ENCODE measurements around the gene GID8. TPM values are rescaled to one million over a fixed set of nuclear protein-coding genes. Genes with fewer than 3 reads are reported as not detected.

GID8 gene
- total RNA-seq, 1 donor from 2014 or later, result 55.8 TPM

GRCh38 chr20:62993856-62994494 lies 56.0 kb downstream of the GID8 start:
- TF ChIP-seq, protein P1, sequence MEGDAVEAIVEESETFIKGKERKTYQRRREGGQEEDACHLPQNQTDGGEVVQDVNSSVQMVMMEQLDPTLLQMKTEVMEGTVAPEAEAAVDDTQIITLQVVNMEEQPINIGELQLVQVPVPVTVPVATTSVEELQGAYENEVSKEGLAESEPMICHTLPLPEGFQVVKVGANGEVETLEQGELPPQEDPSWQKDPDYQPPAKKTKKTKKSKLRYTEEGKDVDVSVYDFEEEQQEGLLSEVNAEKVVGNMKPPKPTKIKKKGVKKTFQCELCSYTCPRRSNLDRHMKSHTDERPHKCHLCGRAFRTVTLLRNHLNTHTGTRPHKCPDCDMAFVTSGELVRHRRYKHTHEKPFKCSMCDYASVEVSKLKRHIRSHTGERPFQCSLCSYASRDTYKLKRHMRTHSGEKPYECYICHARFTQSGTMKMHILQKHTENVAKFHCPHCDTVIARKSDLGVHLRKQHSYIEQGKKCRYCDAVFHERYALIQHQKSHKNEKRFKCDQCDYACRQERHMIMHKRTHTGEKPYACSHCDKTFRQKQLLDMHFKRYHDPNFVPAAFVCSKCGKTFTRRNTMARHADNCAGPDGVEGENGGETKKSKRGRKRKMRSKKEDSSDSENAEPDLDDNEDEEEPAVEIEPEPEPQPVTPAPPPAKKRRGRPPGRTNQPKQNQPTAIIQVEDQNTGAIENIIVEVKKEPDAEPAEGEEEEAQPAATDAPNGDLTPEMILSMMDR (conservative IDR thresholded peaks at IDR 0.05), result no peak
- Mint-ChIP-seq H3K27ac (no peak overlapping the region), H3K36me3 (no peaks in the 10 kb centered on the region), H3K4me3 (no peak overlapping the region), H3K9me3 (no peaks in the 10 kb centered on the region), H3K27me3 (peaks cover 70% of the 10 kb centered on the region), H3K4me1 (ENCODE audit: unreplicated experiment) (no peaks in the 10 kb centered on the region)
- DNase-seq (ENCODE audit: extremely low spot score, unreplicated experiment), result no peak

- TF ChIP-seq, protein P1 (conservative IDR thresholded peaks at IDR 0.05), result no peak
- Mint-ChIP-seq H3K4me3 (no peak overlapping the region), H3K9me3 (no peaks in the 10 kb centered on the region), H3K4me1 (ENCODE audit: unreplicated experiment) (no peaks in the 10 kb centered on the region), H3K36me3 (no peaks in the 10 kb centered on the region), H3K27ac (no peak overlapping the region), H3K27me3 (peaks cover 73% of the 10 kb centered on the region)
- no peak for DNase-seq (ENCODE audit: extremely low spot score, unreplicated experiment)
Measured at GRCh38 chr20:62994869-62995281, 56.9 kb downstream of the GID8 start.

DNA sequence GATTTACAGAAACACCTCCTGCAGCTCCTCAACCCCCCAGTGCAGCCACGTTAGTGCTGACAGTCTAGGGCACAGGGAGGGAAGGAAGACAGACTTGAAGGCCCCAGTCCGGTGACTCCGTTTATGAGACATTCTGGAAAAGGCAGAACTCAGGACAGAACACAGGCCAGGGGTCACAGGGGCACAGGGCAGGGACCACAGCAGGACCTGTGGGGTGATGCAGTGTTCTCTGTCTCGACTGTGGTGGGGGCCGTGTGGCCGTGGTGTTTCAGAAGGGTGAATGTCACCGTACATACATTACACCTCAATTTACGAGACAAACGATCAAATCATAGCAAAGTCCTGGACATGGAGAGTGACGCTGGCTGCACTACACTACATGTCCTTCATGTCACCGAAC lies 57.5 kb downstream of the GID8 start:
- Mint-ChIP-seq H3K4me1 (ENCODE audit: unreplicated experiment) (no peaks in the 10 kb centered on the region), H3K27me3 (peaks cover 79% of the 10 kb centered on the region), H3K4me3 (no peak overlapping the region), H3K36me3 (no peaks in the 10 kb centered on the region), H3K9me3 (no peaks in the 10 kb centered on the region), H3K27ac (no peak overlapping the region)
- TF ChIP-seq, protein P1 (conservative IDR thresholded peaks at IDR 0.05), result no peak
- DNase-seq (ENCODE audit: extremely low spot score, unreplicated experiment), result no peak

DNA sequence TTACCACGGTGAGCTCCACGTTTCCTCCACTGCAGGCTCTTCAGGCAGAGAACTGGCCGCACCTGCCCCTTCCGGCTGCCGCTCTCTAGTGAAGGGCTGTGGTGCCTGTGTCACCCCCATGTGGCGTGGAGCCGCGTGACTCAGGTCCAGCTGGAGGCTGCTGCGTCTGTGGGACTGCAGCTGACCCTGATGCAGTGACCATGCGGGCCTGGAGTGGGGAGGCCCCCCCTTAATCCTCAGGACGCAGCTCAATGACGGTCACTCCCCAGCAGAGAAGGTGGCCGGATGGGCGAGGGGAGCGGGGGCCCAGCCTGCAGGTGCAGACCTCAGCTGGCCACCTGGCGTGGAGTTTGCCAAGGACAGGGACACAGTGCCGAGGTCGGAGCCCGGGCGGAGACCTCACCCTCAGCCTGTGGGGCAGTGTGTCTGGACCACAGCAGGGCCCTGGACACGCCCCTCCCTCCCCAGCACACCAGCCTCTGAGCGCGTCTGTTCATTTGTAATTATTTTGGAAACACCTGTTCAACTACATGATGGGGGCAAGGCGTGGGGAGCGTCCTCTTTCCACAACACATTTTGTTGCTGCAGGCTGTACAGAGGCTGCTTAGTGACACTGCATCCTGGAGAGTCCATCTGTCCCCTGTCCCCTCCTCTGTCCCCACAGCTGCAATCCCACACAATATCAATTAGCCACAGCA lies 58.1 kb downstream of the GID8 start:
- H3K27me3 Mint-ChIP-seq, result peaks cover 81% of the 10 kb centered on the region
- DNase-seq (ENCODE audit: extremely low spot score, unreplicated experiment), result no peak
- no peaks in the 10 kb centered on the region for H3K4me1 Mint-ChIP-seq (ENCODE audit: unreplicated experiment)
- TF ChIP-seq, protein P1 (conservative IDR thresholded peaks at IDR 0.05), result no peak
- H3K4me3 Mint-ChIP-seq, result no peak overlapping the region
- H3K36me3 Mint-ChIP-seq, result no peaks in the 10 kb centered on the region
- H3K9me3 Mint-ChIP-seq, result no peaks in the 10 kb centered on the region
- no peak overlapping the region for H3K27ac Mint-ChIP-seq

DNA sequence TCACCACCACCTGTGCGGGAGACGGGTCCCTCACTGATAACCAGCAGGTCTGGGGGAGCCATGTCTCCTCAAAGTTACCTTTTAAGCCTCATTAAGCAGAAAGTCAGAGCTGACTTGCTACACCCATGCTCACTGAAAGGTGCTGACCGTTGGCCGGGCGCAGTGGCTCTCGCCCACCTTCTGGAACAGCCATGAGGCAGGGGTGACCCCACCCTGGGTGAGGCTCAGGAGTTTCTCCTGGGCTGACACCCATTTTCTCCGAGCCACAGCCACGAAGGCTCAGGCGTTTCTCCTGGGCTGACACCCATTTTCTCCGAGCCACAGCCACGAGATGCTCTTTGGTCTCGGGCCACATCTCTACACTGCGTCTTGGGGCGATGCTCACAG lies 58.6 kb downstream of the GID8 start:
- no peak for DNase-seq (ENCODE audit: extremely low spot score, unreplicated experiment)
- Mint-ChIP-seq H3K36me3 (no peaks in the 10 kb centered on the region), H3K27me3 (peaks cover 82% of the 10 kb centered on the region), H3K4me3 (no peak overlapping the region), H3K9me3 (no peaks in the 10 kb centered on the region), H3K4me1 (ENCODE audit: unreplicated experiment) (no peaks in the 10 kb centered on the region), H3K27ac (no peak overlapping the region)
- TF ChIP-seq, protein P1 (conservative IDR thresholded peaks at IDR 0.05), result no peak
